HepG2 (cell line): Measurements from ENCODE around the gene MRPL39. TPM values are rescaled to one million over a fixed set of nuclear protein-coding genes. Genes with fewer than 3 reads are reported as not detected.

ENCODE experiments used
- ARID2 ChIP-seq: sonication (generic); formaldehyde crosslinking; IDR thresholded peaks from 2 replicates; pipeline ENCODE4 v1.8.1; 2022; ENCODE audit warnings: mild to moderate bottlenecking, missing genetic modification reagents, borderline replicate concordance
- ARID4A ChIP-seq: sonication (generic); formaldehyde crosslinking; IDR thresholded peaks from 2 replicates; pipeline ENCODE4 v1.5.0; 2020; ENCODE audit warnings: mild to moderate bottlenecking, missing genetic modification reagents, borderline replicate concordance
- EP300 ChIP-seq, 3 experiments: sonication (generic) in 1 of 3; formaldehyde crosslinking in 1 of 3; IDR thresholded peaks; 2 replicates each; pipeline versions ENCODE4 v1.5.1 to v1.6.1; 2011 to 2020; ENCODE audit warnings: low read depth in 2 of 3, low read length in 2 of 3, borderline replicate concordance in 1 of 3, improper control_type of control experiment in 1 of 3, mild to moderate bottlenecking in 1 of 3, missing genetic modification reagents in 1 of 3, moderate library complexity in 1 of 3
- EZH2 ChIP-seq: conservative IDR thresholded peaks from 2 replicates; pipeline ENCODE4 v1.6.1; 2012; ENCODE audit warnings: mild to moderate bottlenecking, low read depth, low read length, moderate library complexity
- ISL2 ChIP-seq: sonication (generic); formaldehyde crosslinking; IDR thresholded peaks from 2 replicates; pipeline ENCODE4 v1.5.0; 2020; ENCODE audit warnings: missing genetic modification reagents
- NRL ChIP-seq: sonication (generic); formaldehyde crosslinking; IDR thresholded peaks from 2 replicates; pipeline ENCODE4 v1.5.0; 2020; ENCODE audit warnings: missing genetic modification reagents, mild to moderate bottlenecking, moderate library complexity, borderline replicate concordance
- TSC22D2 ChIP-seq: sonication (generic); formaldehyde crosslinking; IDR thresholded peaks from 2 replicates; pipeline ENCODE4 v1.5.1; 2020; ENCODE audit warnings: missing genetic modification reagents, mild to moderate bottlenecking, borderline replicate concordance
- USF2 ChIP-seq, 2 experiments: sonication (generic) in 1 of 2; formaldehyde crosslinking in 1 of 2; IDR thresholded peaks; 2 replicates each; pipeline versions ENCODE4 v1.5.1 to v1.6.1; 2011 to 2020; ENCODE audit warnings: borderline replicate concordance in 1 of 2, low read depth in 1 of 2, low read length in 1 of 2, mild to moderate bottlenecking in 1 of 2, missing genetic modification reagents in 1 of 2, moderate library complexity in 1 of 2
- XRCC5 ChIP-seq: fragments of 200-400 bp; formaldehyde crosslinking; optimal IDR thresholded peaks from 2 replicates; pipeline ENCODE3; 2017; ENCODE audit warnings: mild to moderate bottlenecking, low read length
- ZNF20 ChIP-seq: sonication (generic); formaldehyde crosslinking; IDR thresholded peaks from 2 replicates; pipeline ENCODE4 v1.4.0; 2020; ENCODE audit warnings: mild to moderate bottlenecking, moderate library complexity, missing genetic modification reagents
- ZNF317 ChIP-seq: sonication (generic); formaldehyde crosslinking; IDR thresholded peaks from 2 replicates; pipeline ENCODE4 v1.5.0; 2020; ENCODE audit warnings: mild to moderate bottlenecking, missing genetic modification reagents
- ZNF451 ChIP-seq: sonication (generic); formaldehyde crosslinking; IDR thresholded peaks from 2 replicates; pipeline ENCODE4 v1.5.0; 2020; ENCODE audit warnings: mild to moderate bottlenecking, missing genetic modification reagents
- ZNF512B ChIP-seq: sonication (generic); formaldehyde crosslinking; IDR thresholded peaks from 2 replicates; pipeline ENCODE4 v1.5.1; 2020; ENCODE audit warnings: missing genetic modification reagents, mild to moderate bottlenecking, borderline replicate concordance
- ZNF790 ChIP-seq: sonication (generic); formaldehyde crosslinking; IDR thresholded peaks from 2 replicates; pipeline ENCODE4 v1.8.0; 2022; ENCODE audit warnings: missing genetic modification reagents, mild to moderate bottlenecking, borderline replicate concordance
- polyA plus RNA-seq, 8 experiments: library from polyadenylated mRNA; depleted of rRNA in 3 of 8; stranded (reverse) in 7 of 8; unstranded in 1 of 8; fragments of >200 nt; fragmentation: Illumina TruSeq in 4 of 8; extraction: Trizol in 4 of 8; gene quantifications; 2 replicates each; pipeline versions ENCODE4 v1.2.1 to v1.2.3, GENCODE V29; 2011 to 2016; ENCODE audit warnings: low read depth in 4 of 8, missing spikeins in 1 of 8, mixed read lengths in 1 of 8; ENCODE audit not compliant: insufficient read depth in 1 of 8
- total RNA-seq, 5 experiments: library from RNA; depleted of rRNA; stranded (reverse); fragments of >200 nt; fragmentation: Illumina TruSeq; extraction: Trizol; gene quantifications; 2 replicates each; pipeline ENCODE4 v1.2.3, GENCODE V29; 2016; ENCODE audit warnings: low read depth in 1 of 5

Gene MRPL39
- total and polyA plus RNA-seq, 2 of the 13 experiments (the other 11 are each of a cell fraction or from before 2014, with no cell fraction given), result 29.1 to 91.2 TPM

- TF ChIP-seq ZNF790 (CRISPR knock-in tag) (no peak), ZNF20 (CRISPR knock-in tag) (peak; percentile 77; the same call in 1 of the 2 replicates), EP300 (IDR thresholded peaks at IDR 0.05; ENCODE audit: low read depth in 2 of 2, low read length in 2 of 2) (peak in 1 of 2 experiments; percentile 15; a peak in 2 of 4 replicates), EP300 (CRISPR knock-in tag; IDR thresholded peaks at IDR 0.05; ENCODE audit: borderline replicate concordance) (0 out of 2 replicates have a peak, but pooled peaks have one; percentile 15), USF2 (IDR thresholded peaks at IDR 0.05; ENCODE audit: low read depth, low read length) (no peak), USF2 (CRISPR knock-in tag; IDR thresholded peaks at IDR 0.05; ENCODE audit: borderline replicate concordance) (no peak; the same call in 1 of the 2 replicates), NRL (peak; percentile 77), ARID2 (CRISPR knock-in tag) (no peak), ARID4A (peak; percentile 88), ZNF512B (peak; percentile 97), TSC22D2 (CRISPR knock-in tag) (peak; percentile 66; the same call in 1 of the 2 replicates), EZH2 (no peak), ZNF317 (CRISPR knock-in tag) (peak; percentile 89), ZNF451 (CRISPR knock-in tag) (peak; percentile 79; the same call in 1 of the 2 replicates), ISL2 (CRISPR knock-in tag) (peak; percentile 76), XRCC5 (peak; percentile 97)
Measured at GRCh38 chr21:25607151-25608043, at the start of gene MRPL39 (continued).
